Neural crest cell (in vitro differentiated cells): ENCODE measurements around the gene CMIP. TPM values are rescaled to one million over a fixed set of nuclear protein-coding genes. Genes with fewer than 3 reads are reported as not detected.

ENCODE experiments used
- DNase-seq: peaks from one replicate; pipeline ENCODE4 v3.0.0; 2021; ENCODE audit warnings: low read depth, mixed read lengths, low spot score
- H3K27ac Mint-ChIP-seq: one replicate; pipeline ENCODE4 v1.8.0; 2021; ENCODE audit warnings: mild to moderate bottlenecking, mixed read lengths; ENCODE audit not compliant: unreplicated experiment
- H3K27me3 Mint-ChIP-seq: 2 replicates; pipeline ENCODE4 v1.8.0; 2021; ENCODE audit warnings: low read depth, mild to moderate bottlenecking, mixed read lengths
- H3K36me3 Mint-ChIP-seq: 2 replicates; pipeline ENCODE4 v1.8.0; 2021; ENCODE audit warnings: low read depth, mild to moderate bottlenecking, mixed read lengths
- H3K4me1 Mint-ChIP-seq: 2 replicates; pipeline ENCODE4 v1.8.0; 2021; ENCODE audit warnings: mixed read lengths
- H3K4me3 Mint-ChIP-seq: one replicate; pipeline ENCODE4 v1.8.0; 2021; ENCODE audit warnings: mild to moderate bottlenecking, mixed read lengths
- H3K9me3 Mint-ChIP-seq: 2 replicates; pipeline ENCODE4 v1.8.0; 2021; ENCODE audit warnings: mixed read lengths
- total RNA-seq: library from RNA; stranded (reverse); gene quantifications from 2 replicates; pipeline ENCODE4 v1.2.1, GENCODE V29; 2021
- TF ChIP-seq, protein P1 (sequence below): fragments of 200-600 bp; sonication (generic); conservative IDR thresholded peaks from 2 replicates; pipeline ENCODE4 v1.5.0; 2021; ENCODE audit warnings: antibody characterized with exemption, mild to moderate bottlenecking

The CMIP gene
- total RNA-seq, 1 donor from 2014 or later = 41.2 TPM

DNA sequence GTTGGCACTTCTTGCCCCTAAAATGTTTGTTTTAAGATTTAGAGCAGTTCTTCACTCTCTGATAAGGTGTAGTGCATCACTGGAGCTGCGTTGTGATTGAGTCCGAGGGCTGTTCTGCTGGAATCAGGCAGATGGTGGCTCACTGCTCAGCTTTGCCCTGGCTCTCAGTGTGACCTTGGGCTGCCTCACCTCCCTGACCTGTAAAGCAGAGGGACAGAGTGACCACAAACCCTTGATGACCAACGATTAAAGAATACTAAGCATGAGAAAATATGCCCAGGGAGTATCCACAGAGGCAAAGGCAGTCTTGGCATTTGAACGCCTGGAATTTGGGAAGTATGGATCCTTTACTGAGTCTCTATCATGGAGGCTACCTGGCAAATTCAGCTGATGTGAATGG, 18.1 kb downstream of the CMIP start:
- H3K4me3 Mint-ChIP-seq = no peak overlapping the region
- DNase-seq = no peak
- H3K4me1 Mint-ChIP-seq = peaks cover 58% of the 10 kb centered on the region
- no peaks in the 10 kb centered on the region for H3K27me3 Mint-ChIP-seq
- H3K9me3 Mint-ChIP-seq = no peaks in the 10 kb centered on the region
- H3K36me3 Mint-ChIP-seq = peaks cover 8% of the 10 kb centered on the region
- TF ChIP-seq, protein P1, sequence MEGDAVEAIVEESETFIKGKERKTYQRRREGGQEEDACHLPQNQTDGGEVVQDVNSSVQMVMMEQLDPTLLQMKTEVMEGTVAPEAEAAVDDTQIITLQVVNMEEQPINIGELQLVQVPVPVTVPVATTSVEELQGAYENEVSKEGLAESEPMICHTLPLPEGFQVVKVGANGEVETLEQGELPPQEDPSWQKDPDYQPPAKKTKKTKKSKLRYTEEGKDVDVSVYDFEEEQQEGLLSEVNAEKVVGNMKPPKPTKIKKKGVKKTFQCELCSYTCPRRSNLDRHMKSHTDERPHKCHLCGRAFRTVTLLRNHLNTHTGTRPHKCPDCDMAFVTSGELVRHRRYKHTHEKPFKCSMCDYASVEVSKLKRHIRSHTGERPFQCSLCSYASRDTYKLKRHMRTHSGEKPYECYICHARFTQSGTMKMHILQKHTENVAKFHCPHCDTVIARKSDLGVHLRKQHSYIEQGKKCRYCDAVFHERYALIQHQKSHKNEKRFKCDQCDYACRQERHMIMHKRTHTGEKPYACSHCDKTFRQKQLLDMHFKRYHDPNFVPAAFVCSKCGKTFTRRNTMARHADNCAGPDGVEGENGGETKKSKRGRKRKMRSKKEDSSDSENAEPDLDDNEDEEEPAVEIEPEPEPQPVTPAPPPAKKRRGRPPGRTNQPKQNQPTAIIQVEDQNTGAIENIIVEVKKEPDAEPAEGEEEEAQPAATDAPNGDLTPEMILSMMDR = no peak
- H3K27ac Mint-ChIP-seq = no peak overlapping the region

DNA sequence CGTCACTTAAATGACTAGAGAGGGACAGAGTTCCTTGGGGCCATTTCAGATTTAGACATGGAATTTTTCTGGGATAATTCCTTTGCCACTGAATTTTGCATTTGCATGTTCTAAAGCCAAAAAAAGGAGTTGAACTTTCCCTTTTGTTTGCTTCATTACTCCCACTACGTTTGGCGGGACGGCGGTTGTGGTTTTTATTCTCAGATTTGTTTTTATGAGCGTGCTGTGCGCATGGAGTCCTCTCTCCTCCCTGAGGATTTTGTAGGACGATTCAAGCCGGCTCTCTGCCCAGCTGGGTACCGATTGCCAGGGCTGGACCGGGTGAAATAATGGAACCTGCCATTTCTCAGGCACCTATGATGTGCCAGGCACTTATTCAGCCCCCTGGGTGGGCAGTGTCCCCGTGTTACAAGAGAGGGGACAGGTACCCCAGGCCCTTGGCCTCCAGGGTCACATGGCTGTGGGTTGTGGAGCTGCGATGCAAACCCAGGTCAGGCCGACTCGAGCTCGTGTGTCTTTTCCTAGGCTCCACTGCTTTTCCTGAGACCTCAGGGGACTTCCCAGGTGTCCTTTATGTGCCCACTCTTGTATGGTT, 18.8 kb downstream of the CMIP start:
- H3K4me3 Mint-ChIP-seq = no peak overlapping the region
- TF ChIP-seq, protein P1 = no peak
- H3K9me3 Mint-ChIP-seq = no peaks in the 10 kb centered on the region
- H3K36me3 Mint-ChIP-seq = peaks cover 8% of the 10 kb centered on the region
- no peaks in the 10 kb centered on the region for H3K27me3 Mint-ChIP-seq
- peaks cover 54% of the 10 kb centered on the region for H3K4me1 Mint-ChIP-seq
- H3K27ac Mint-ChIP-seq = no peak overlapping the region
- DNase-seq = no peak

DNA sequence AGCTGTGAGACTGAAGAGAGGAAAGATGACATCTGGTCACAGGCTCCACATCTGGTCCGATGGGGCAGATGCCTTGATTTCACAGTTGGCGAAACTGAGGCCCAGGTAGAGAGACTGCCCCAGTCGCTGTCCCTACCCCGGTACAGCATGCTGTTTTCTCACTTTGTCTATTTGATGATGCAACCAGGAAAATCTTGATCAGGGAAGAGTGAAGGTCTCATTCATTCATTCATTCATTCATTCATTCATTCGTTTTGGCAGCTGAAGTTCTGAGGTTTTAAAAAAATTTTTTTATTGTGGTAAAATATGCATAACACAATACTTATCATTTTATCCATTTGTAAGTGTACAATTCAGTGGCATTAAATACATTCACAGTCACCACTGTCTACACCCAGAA, 19.7 kb downstream of the CMIP start:
- peaks cover 49% of the 10 kb centered on the region for H3K4me1 Mint-ChIP-seq
- H3K27me3 Mint-ChIP-seq = no peaks in the 10 kb centered on the region
- no peak for DNase-seq
- H3K9me3 Mint-ChIP-seq = no peaks in the 10 kb centered on the region
- H3K36me3 Mint-ChIP-seq = peaks cover 5% of the 10 kb centered on the region
- H3K27ac Mint-ChIP-seq = no peak overlapping the region
- H3K4me3 Mint-ChIP-seq = no peak overlapping the region
- TF ChIP-seq, protein P1 = no peak

- H3K9me3 Mint-ChIP-seq = no peaks in the 10 kb centered on the region
- no peak for DNase-seq
- peaks cover 59% of the 10 kb centered on the region for H3K4me1 Mint-ChIP-seq
- H3K36me3 Mint-ChIP-seq = peaks cover 5% of the 10 kb centered on the region
- H3K4me3 Mint-ChIP-seq = no peak overlapping the region
- H3K27ac Mint-ChIP-seq = no peak overlapping the region
- H3K27me3 Mint-ChIP-seq = no peaks in the 10 kb centered on the region
- TF ChIP-seq, protein P1 = no peak
These were observed 20.9 kb downstream of the CMIP start for GRCh38 chr16:81465375-81465943.

DNA sequence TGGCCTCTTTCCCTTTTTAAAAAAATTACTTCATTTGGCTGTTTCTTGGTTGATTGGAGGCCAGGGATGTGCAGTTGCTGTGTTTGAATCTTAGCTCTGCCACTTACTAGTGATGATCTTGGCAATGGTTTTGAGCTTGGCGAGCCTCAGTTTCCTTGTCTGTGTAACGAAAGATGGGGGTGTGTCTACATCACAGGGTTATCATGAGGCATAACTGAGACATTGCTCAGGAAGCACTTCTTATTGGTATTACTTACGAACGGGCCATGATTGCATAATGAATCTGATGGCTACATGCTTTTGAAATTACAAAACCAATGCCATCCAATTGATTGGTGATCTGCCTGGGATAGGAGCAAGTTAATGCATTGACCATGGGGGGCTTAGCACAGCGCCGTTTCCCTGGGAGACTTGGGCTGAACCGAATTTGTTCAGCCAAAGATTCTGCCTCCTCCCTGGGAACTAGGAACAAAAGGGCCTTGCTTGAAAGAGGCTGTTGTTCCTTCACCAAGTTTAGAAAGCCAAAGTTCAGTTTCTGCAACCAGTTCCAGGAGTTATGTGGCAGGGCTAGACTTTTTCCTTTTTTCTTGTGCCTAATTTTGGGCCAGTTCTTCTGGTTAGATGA, 21.9 kb downstream of the CMIP start:
- Mint-ChIP-seq H3K27me3 (no peaks in the 10 kb centered on the region), H3K27ac (peak overlapping the region; percentile 10), H3K36me3 (peaks cover 7% of the 10 kb centered on the region), H3K4me3 (no peak overlapping the region), H3K4me1 (peaks cover 54% of the 10 kb centered on the region), H3K9me3 (no peaks in the 10 kb centered on the region)
- DNase-seq = no peak
- TF ChIP-seq, protein P1 = no peak
